ENCODE measurements around the gene CCND3. TPM values are rescaled to one million over a fixed set of nuclear protein-coding genes. Genes with fewer than 3 reads are reported as not detected.

CCND3 gene
- total and polyA plus RNA-seq, 2 of the 13 experiments (the other 11 are each of a cell fraction or from before 2014, with no cell fraction given), result 4.3 to 7.2 TPM

DNA sequence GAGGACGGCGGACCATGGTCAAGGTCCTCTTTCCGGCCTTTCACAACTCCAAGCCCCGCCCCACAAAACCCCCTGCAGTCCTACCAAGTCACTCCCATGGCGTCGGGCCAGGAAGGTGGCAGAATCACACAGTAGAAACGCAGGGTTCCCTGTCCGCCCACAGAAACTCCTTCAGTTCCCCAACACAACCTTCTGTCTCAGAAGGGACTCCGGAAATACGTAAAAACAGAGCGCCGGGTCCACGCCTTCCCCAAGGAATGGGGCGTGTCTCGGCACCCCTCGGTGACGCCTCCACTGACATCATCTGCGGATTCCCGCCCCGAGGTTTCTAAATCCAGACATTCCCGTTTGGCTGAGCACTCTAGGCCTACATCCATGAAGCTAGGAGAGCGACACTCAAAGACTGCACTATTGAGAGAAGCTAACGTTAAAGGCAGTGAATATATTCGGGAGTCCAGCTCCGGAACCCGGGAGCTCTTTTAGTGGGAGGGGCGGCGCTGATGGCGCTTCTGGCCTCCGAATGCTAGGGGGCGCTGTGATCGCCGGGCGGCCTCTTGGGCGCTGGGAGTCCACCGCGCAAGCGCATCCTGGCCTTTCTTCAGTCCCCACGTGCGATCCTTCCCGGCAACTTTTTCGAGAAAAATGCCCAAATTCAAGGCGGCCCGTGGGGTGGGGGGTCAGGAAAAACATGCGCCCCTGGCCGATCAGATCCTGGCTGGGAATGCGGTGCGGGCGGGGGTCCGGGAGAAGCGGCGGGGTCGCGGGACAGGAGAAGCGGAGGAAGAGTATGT lies 20.5 kb downstream of the CCND3 start, which contains the start of the genes BYSL and MED20 (continued):
- TF ChIP-seq, protein P1, sequence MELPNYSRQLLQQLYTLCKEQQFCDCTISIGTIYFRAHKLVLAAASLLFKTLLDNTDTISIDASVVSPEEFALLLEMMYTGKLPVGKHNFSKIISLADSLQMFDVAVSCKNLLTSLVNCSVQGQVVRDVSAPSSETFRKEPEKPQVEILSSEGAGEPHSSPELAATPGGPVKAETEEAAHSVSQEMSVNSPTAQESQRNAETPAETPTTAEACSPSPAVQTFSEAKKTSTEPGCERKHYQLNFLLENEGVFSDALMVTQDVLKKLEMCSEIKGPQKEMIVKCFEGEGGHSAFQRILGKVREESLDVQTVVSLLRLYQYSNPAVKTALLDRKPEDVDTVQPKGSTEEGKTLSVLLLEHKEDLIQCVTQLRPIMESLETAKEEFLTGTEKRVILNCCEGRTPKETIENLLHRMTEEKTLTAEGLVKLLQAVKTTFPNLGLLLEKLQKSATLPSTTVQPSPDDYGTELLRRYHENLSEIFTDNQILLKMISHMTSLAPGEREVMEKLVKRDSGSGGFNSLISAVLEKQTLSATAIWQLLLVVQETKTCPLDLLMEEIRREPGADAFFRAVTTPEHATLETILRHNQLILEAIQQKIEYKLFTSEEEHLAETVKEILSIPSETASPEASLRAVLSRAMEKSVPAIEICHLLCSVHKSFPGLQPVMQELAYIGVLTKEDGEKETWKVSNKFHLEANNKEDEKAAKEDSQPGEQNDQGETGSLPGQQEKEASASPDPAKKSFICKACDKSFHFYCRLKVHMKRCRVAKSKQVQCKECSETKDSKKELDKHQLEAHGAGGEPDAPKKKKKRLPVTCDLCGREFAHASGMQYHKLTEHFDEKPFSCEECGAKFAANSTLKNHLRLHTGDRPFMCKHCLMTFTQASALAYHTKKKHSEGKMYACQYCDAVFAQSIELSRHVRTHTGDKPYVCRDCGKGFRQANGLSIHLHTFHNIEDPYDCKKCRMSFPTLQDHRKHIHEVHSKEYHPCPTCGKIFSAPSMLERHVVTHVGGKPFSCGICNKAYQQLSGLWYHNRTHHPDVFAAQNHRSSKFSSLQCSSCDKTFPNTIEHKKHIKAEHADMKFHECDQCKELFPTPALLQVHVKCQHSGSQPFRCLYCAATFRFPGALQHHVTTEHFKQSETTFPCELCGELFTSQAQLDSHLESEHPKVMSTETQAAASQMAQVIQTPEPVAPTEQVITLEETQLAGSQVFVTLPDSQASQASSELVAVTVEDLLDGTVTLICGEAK (IDR thresholded peaks at IDR 0.05), result peak; percentile 47; the same call in 1 of the 2 replicates
- TF ChIP-seq, protein P1 (CRISPR knock-in tag; IDR thresholded peaks at IDR 0.05), result peak; percentile 67; the same call in 1 of the 2 replicates
- TF ChIP-seq MED13 (CRISPR knock-in tag; IDR thresholded peaks at IDR 0.05) (peak; percentile 39; the same call in 1 of the 2 replicates), HIVEP1 (CRISPR knock-in tag; IDR thresholded peaks at IDR 0.05) (peak; percentile 100), ZBTB20 (CRISPR knock-in tag; IDR thresholded peaks at IDR 0.05; ENCODE audit: borderline replicate concordance, low read depth) (no peak; the same call in 1 of the 2 replicates), ZNF672 (CRISPR knock-in tag; IDR thresholded peaks at IDR 0.05) (no peak), ZBTB7B (CRISPR knock-in tag; IDR thresholded peaks at IDR 0.05) (no peak), MAFF (IDR thresholded peaks at IDR 0.05; ENCODE audit: low read depth, low read length) (no peak), PRDM10 (CRISPR knock-in tag; IDR thresholded peaks at IDR 0.05; ENCODE audit: low read depth) (no peak; the same call in 1 of the 2 replicates), ZNF724P (CRISPR knock-in tag; IDR thresholded peaks at IDR 0.05; ENCODE audit: borderline replicate concordance) (peak; percentile 17; the same call in 1 of the 2 replicates), GPN1 (CRISPR knock-in tag; IDR thresholded peaks at IDR 0.05; ENCODE audit: borderline replicate concordance) (no peak)
- TF ChIP-seq, protein P2, sequence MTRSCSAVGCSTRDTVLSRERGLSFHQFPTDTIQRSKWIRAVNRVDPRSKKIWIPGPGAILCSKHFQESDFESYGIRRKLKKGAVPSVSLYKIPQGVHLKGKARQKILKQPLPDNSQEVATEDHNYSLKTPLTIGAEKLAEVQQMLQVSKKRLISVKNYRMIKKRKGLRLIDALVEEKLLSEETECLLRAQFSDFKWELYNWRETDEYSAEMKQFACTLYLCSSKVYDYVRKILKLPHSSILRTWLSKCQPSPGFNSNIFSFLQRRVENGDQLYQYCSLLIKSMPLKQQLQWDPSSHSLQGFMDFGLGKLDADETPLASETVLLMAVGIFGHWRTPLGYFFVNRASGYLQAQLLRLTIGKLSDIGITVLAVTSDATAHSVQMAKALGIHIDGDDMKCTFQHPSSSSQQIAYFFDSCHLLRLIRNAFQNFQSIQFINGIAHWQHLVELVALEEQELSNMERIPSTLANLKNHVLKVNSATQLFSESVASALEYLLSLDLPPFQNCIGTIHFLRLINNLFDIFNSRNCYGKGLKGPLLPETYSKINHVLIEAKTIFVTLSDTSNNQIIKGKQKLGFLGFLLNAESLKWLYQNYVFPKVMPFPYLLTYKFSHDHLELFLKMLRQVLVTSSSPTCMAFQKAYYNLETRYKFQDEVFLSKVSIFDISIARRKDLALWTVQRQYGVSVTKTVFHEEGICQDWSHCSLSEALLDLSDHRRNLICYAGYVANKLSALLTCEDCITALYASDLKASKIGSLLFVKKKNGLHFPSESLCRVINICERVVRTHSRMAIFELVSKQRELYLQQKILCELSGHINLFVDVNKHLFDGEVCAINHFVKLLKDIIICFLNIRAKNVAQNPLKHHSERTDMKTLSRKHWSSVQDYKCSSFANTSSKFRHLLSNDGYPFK (CRISPR knock-in tag; IDR thresholded peaks at IDR 0.05; ENCODE audit: borderline replicate concordance), result peak; percentile 88; the same call in 1 of the 2 replicates
